NCI-H128 (cell line): ENCODE results near the gene MAST4.
A peak's percentile ranks its signal among the peaks of the same experiment; 100 is the strongest.
"Not testable (repeated sequence)": the region's sequence is repeated elsewhere in the genome, so short reads cannot be mapped to it uniquely, and the experiment has no call there.

Experiments
- DNase-seq: peaks from one replicate; lab custom pipeline; 2025; ENCODE audit not compliant: unreplicated experiment; lab: John Stamatoyannopoulos, UW

The MAST4 gene

GRCh38 chr5:66805514-66806430, 209.6 kb downstream of the MAST4 start:
- DNase-seq, result no peak

GRCh38 chr5:66807743-66808142, 211.6 kb downstream of the MAST4 start:
- peak; percentile 10 for DNase-seq

GRCh38 chr5:66808663-66809062, 212.5 kb downstream of the MAST4 start:
- DNase-seq, result no peak

- DNase-seq, result no peak
Measured at GRCh38 chr5:66810151-66810550, 214.0 kb downstream of the MAST4 start.

GRCh38 chr5:66810848-66811261, 214.7 kb downstream of the MAST4 start:
- DNase-seq, result no peak

GRCh38 chr5:66812291-66812690, 216.1 kb downstream of the MAST4 start:
- DNase-seq, result no peak

GRCh38 chr5:66813306-66813705, 217.1 kb downstream of the MAST4 start:
- DNase-seq, result no peak

GRCh38 chr5:66814146-66814991, 218.2 kb downstream of the MAST4 start:
- DNase-seq, result no peak

GRCh38 chr5:66818304-66818934, 222.2 kb downstream of the MAST4 start:
- DNase-seq, result no peak

- DNase-seq, result no peak
Measured at GRCh38 chr5:66818935-66819328, 222.7 kb downstream of the MAST4 start.

GRCh38 chr5:66820630-66821207, 224.5 kb downstream of the MAST4 start:
- no peak for DNase-seq

- no peak for DNase-seq
Measured at GRCh38 chr5:66821688-66822429, 225.7 kb downstream of the MAST4 start.

GRCh38 chr5:66822906-66823305, 226.7 kb downstream of the MAST4 start:
- not testable (repeated sequence) for DNase-seq

GRCh38 chr5:66824476-66824875, 228.3 kb downstream of the MAST4 start:
- DNase-seq, result no peak

GRCh38 chr5:66826263-66826662, 230.1 kb downstream of the MAST4 start:
- DNase-seq, result no peak

- no peak for DNase-seq
Measured at GRCh38 chr5:66826696-66827095, 230.5 kb downstream of the MAST4 start.

- DNase-seq, result no peak
Measured at GRCh38 chr5:66828046-66828547, 231.9 kb downstream of the MAST4 start.

GRCh38 chr5:66828548-66829357, 232.6 kb downstream of the MAST4 start:
- no peak for DNase-seq

GRCh38 chr5:66829358-66829674, 233.1 kb downstream of the MAST4 start:
- DNase-seq, result no peak

- DNase-seq, result no peak
Measured at GRCh38 chr5:66829826-66830225, 233.6 kb downstream of the MAST4 start.
